GM12878 (cell line): ENCODE data around the gene HAND2. TPM values are rescaled to one million over a fixed set of nuclear protein-coding genes. Genes with fewer than 3 reads are reported as not detected.

ENCODE experiments used
- ATAC-seq: fragments of 200-7000 bp; cut with Tn5 transposase; 3 replicates; pipeline ENCODE4 v1.9.1; 2020; ENCODE audit warnings: mild to moderate bottlenecking, moderate library complexity
- BruUV-seq: library from RNA; stranded (reverse); fragments of 400-500 nt; replicated peaks from 2 replicates; lab custom pipeline; 2021; lab: Mats Ljungman, UMichigan
- CTCF ChIA-PET: fragments of 300-600 bp; sonication (Branson Sonifier 250); formaldehyde crosslinking; extraction: SDS; loops from one replicate; lab custom pipeline; 2021; ENCODE audit warnings: inconsistent platforms; lab: Yijun Ruan, JAX
- POLR2A ChIA-PET: fragments of 350-600 bp; formaldehyde crosslinking; extraction: SDS; loops from one replicate; lab custom pipeline; 2021; ENCODE audit warnings: inconsistent platforms; lab: Charles Lee
- RAD21 ChIA-PET: fragments of 300-600 bp; sonication (Branson Sonifier 250); formaldehyde crosslinking; loops from one replicate; lab custom pipeline; 2023; ENCODE audit warnings: antibody characterized with exemption; ENCODE audit not compliant: unreplicated experiment; lab: Charles Lee
- SMC1A ChIA-PET: fragments of 300-600 bp; sonication (Branson Sonifier 250); formaldehyde crosslinking; loops from one replicate; lab custom pipeline; 2023; ENCODE audit not compliant: unreplicated experiment, uncharacterized antibody; lab: Charles Lee
- DNase-seq: peaks from one replicate; pipeline ENCODE4 v3.0.0-alpha.2; 2011; ENCODE audit warnings: low read depth, low spot score
- FAIRE-seq: peaks from 3 replicates; lab custom pipeline; 2011; peaks lifted over from hg19 to GRCh38; lab: Jason Lieb, UNC
- H2AFZ ChIP-seq: 2 replicates; pipeline ENCODE4 v1.6.0; 2011; ENCODE audit warnings: low read depth, low read length, control low read depth; ENCODE audit not compliant: control insufficient read depth
- H3K27ac ChIP-seq: 2 replicates; pipeline ENCODE4 v1.5.1; 2011; ENCODE audit warnings: control low read depth; ENCODE audit not compliant: control insufficient read depth, insufficient read depth
- H3K27me3 ChIP-seq, 2 experiments: replicated peaks in 1 of 2; 2 replicates each; pipeline versions ENCODE4 v1.6.0 to v1.6.1; 2011; ENCODE audit warnings: low read length in 1 of 2; ENCODE audit not compliant: control insufficient read depth in 2 of 2, insufficient read depth in 2 of 2
- H3K36me3 ChIP-seq, 2 experiments: 2 replicates each; pipeline ENCODE4 v1.5.1; 2011; ENCODE audit warnings: low read length in 1 of 2; ENCODE audit not compliant: control insufficient read depth in 2 of 2, insufficient read depth in 2 of 2
- H3K4me1 ChIP-seq: 2 replicates; pipeline ENCODE4 v1.6.1; 2011; ENCODE audit warnings: mild to moderate bottlenecking, low read length, moderate library complexity, mixed read lengths; ENCODE audit not compliant: control insufficient read depth, insufficient read depth
- H3K4me2 ChIP-seq: 2 replicates; pipeline ENCODE4 v1.6.0; 2011; ENCODE audit warnings: control low read depth; ENCODE audit not compliant: control insufficient read depth, insufficient read depth
- H3K4me3 ChIP-seq: fragments of 200-600 bp; sonication (generic); 2 replicates; pipeline ENCODE4 v1.5.1; 2016
- H3K79me2 ChIP-seq: 2 replicates; pipeline ENCODE4 v1.6.0; 2011; ENCODE audit warnings: low read length; ENCODE audit not compliant: control insufficient read depth, insufficient read depth
- H3K9ac ChIP-seq: 2 replicates; pipeline ENCODE4 v1.8.0; 2011; ENCODE audit warnings: low read length, control low read depth, mixed read lengths; ENCODE audit not compliant: control insufficient read depth, insufficient read depth
- H3K9me3 ChIP-seq: replicated peaks from 3 replicates; pipeline ENCODE4 v1.5.1; 2011; ENCODE audit warnings: mild to moderate bottlenecking, low read length; ENCODE audit not compliant: control insufficient read depth, insufficient read depth
- H4K20me1 ChIP-seq: 2 replicates; pipeline ENCODE4 v1.6.0; 2011; ENCODE audit not compliant: control insufficient read depth, insufficient read depth
- BMI1 ChIP-seq: fragments of 450-650 bp; IDR thresholded peaks from 2 replicates; pipeline ENCODE4 v1.6.1; 2016; ENCODE audit warnings: mild to moderate bottlenecking, moderate library complexity, borderline replicate concordance
- BRCA1 ChIP-seq: IDR thresholded peaks from 2 replicates; pipeline ENCODE4 v1.6.1; 2011; ENCODE audit warnings: low read depth, low read length, improper control_type of control experiment
- CHD4 ChIP-seq: fragments of 200-600 bp; sonication (generic); IDR thresholded peaks from 2 replicates; pipeline ENCODE4 v1.6.1; 2016; ENCODE audit warnings: mild to moderate bottlenecking
- KLF5 ChIP-seq: fragments of 450-650 bp; IDR thresholded peaks from 2 replicates; pipeline ENCODE4 v1.6.1; 2014; ENCODE audit warnings: mild to moderate bottlenecking; ENCODE audit not compliant: partially characterized antibody
- POLR2AphosphoS5 ChIP-seq: IDR thresholded peaks from 2 replicates; pipeline ENCODE4 v1.6.1; 2011; ENCODE audit warnings: mild to moderate bottlenecking, low read length, inconsistent platforms
- SMARCA5 ChIP-seq: fragments of 450-650 bp; IDR thresholded peaks from 2 replicates; pipeline ENCODE4 v1.6.1; 2017; ENCODE audit warnings: mild to moderate bottlenecking
- SREBF2 ChIP-seq: IDR thresholded peaks from 2 replicates; pipeline ENCODE4 v1.6.1; 2012; ENCODE audit warnings: mild to moderate bottlenecking, low read length
- STAT3 ChIP-seq: IDR thresholded peaks from 2 replicates; pipeline ENCODE4 v1.6.1; 2011; ENCODE audit warnings: low read depth, low read length, improper control_type of control experiment
- TCF12 ChIP-seq: IDR thresholded peaks from 2 replicates; pipeline ENCODE4 v1.6.1; 2011; ENCODE audit warnings: low read depth, mild to moderate bottlenecking, low read length
- YY1 ChIP-seq: IDR thresholded peaks from 2 replicates; pipeline ENCODE4 v1.6.1; 2011; ENCODE audit warnings: low read depth, mild to moderate bottlenecking, low read length
- ZBED1 ChIP-seq: IDR thresholded peaks from 2 replicates; pipeline ENCODE4 v1.6.1; 2016; ENCODE audit warnings: borderline replicate concordance
- ZSCAN29 ChIP-seq: fragments of 450-650 bp; IDR thresholded peaks from 2 replicates; pipeline ENCODE4 v1.6.1; 2017; ENCODE audit warnings: mild to moderate bottlenecking, moderate library complexity
- WGBS: methylation state at CpG from one replicate; pipeline ENCODE4 v1.1.6; 2016; ENCODE audit warnings: low lambda C conversion rate; ENCODE audit not compliant: insufficient replicate concordance, insufficient coverage; ENCODE audit errors: missing lambda C conversion rate; 5-methylcytosine and 5-hydroxymethylcytosine counted together
- in situ Hi-C: fragments of 300-500 bp; cut with MboI; formaldehyde crosslinking; loops from 9 replicates; pipeline ENCODE4 v1.14.3; 2018; ENCODE audit warnings: mixed read lengths
- intact Hi-C: fragments of 100-400 bp; cut with micrococcal nuclease; formaldehyde crosslinking; loops from one replicate; pipeline ENCODE4 v1.14.2; 2022; ENCODE audit not compliant: unreplicated experiment
- polyA plus RNA-seq, 11 experiments: library from polyadenylated mRNA; depleted of rRNA in 4 of 11; unstranded in 6 of 11; stranded (reverse) in 5 of 11; fragments of >200 nt; fragmentation: Nextera tagmentation in 4 of 11; fragmentation: Illumina TruSeq in 1 of 11; extraction: Ambion mirVana in 4 of 11; extraction: Trizol in 1 of 11; gene quantifications; 1 replicate in 1 of 11; 2 replicates in 10 of 11; pipeline versions ENCODE4 v1.2.1 to v1.2.3, GENCODE V29; 2011 to 2016; ENCODE audit warnings: inconsistent platforms in 2 of 11, missing spikeins in 2 of 11, low read depth in 1 of 11
- total RNA-seq, 4 experiments: library from RNA; depleted of rRNA in 3 of 4; stranded (reverse); fragments of >200 nt in 3 of 4; fragmentation: Illumina TruSeq in 1 of 4; extraction: Trizol in 1 of 4; gene quantifications; 2 replicates each; pipeline versions ENCODE4 v1.2.1 to v1.2.3, GENCODE V29; 2013 to 2021

The HAND2 gene
- total and polyA plus RNA-seq, 10 of the 15 experiments (the other 5 are each of a cell fraction or from before 2014, with no cell fraction given): 0.09 TPM; not detected in 9

- RAD21 ChIA-PET: no interaction called here
- Histone ChIP-seq H3K4me2 (no peak overlapping the region), H2AFZ (no peak overlapping the region; the same call in 1 of the 2 replicates), H3K79me2 (no peaks in the 10 kb centered on the region)
- no peak for FAIRE-seq
- 55% methylated on average over 5 of the region's 5 CpGs for WGBS
- POLR2A ChIA-PET: no interaction called here
- no peak for TF ChIP-seq SREBF2
- no peak for TF ChIP-seq STAT3
- TF ChIP-seq SMARCA5: no peak
- no peak for TF ChIP-seq POLR2AphosphoS5
- no peak for TF ChIP-seq CHD4
- TF ChIP-seq BMI1: no peak
- no peak for TF ChIP-seq ZSCAN29
- no peak for TF ChIP-seq TCF12
- TF ChIP-seq YY1: no peak
- TF ChIP-seq ZBED1: no peak
- no peak for TF ChIP-seq BRCA1
- TF ChIP-seq KLF5: no peak
- TF ChIP-seq, all 136 proteins: peak for 0
- no peak overlapping the region for H3K27ac ChIP-seq
- DNase-seq: no peak
- peaks cover 18% of the 10 kb centered on the region for H3K4me1 ChIP-seq
- H3K9ac ChIP-seq: no peak overlapping the region
- no peak for ATAC-seq
- BruUV-seq: no TSS peak
- H3K27me3 ChIP-seq: no peaks in the 10 kb centered on the region; a peak in 2 of 4 replicates
- CTCF ChIA-PET: interaction anchor here (1.2 to 1.9 kb wide), 2 partner anchors 8 to 82 kb away, joined by 5 to 7 read pairs; no protein-coding TSS in a partner anchor
- H3K4me3 ChIP-seq: no peak overlapping the region
- H3K9me3 ChIP-seq: peaks cover 3% of the 10 kb centered on the region; the same call in 1 of the 3 replicates
- intact Hi-C loops: no loop called here
- SMC1A ChIA-PET: no interaction called here
- H3K36me3 ChIP-seq: no peaks in the 10 kb centered on the region
- no peaks in the 10 kb centered on the region for H4K20me1 ChIP-seq
- in situ Hi-C loops: loop anchor here (5.0 to 25.0 kb wide), 2 partner anchors 485 to 810 kb away; no protein-coding TSS in a partner anchor
These were observed 27.7 kb downstream of the HAND2 start for GRCh38 chr4:173502282-173502681.
